ENCODE data around the gene FKBP4. TPM values are rescaled to one million over a fixed set of nuclear protein-coding genes. Genes with fewer than 3 reads are reported as not detected.

Gene FKBP4
- total RNA-seq, 1 experiment from 2014 or later = 162 TPM

- H3K9ac ChIP-seq (ENCODE audit: low read length) = no peak overlapping the region
- no peaks in the 10 kb centered on the region for H4K20me1 ChIP-seq (ENCODE audit: low read length)
- H3K4me1 ChIP-seq (ENCODE audit: insufficient read depth, low read length) = no peaks in the 10 kb centered on the region
- no peaks in the 10 kb centered on the region for H3F3A ChIP-seq (ENCODE audit: low read length, unreplicated experiment)
- H3K27ac ChIP-seq (ENCODE audit: low read length) = no peak overlapping the region
- peaks cover 18% of the 10 kb centered on the region for H3K27me3 ChIP-seq (ENCODE audit: low read length)
- no peaks in the 10 kb centered on the region for H3K79me2 ChIP-seq (ENCODE audit: low read length)
- ATAC-seq = no peak
- no peaks in the 10 kb centered on the region for H3K9me2 ChIP-seq (replicated peaks; ENCODE audit: low read length)
- H3K36me3 ChIP-seq (ENCODE audit: low read depth, low read length) = no peaks in the 10 kb centered on the region
- H3K9me3 ChIP-seq (ENCODE audit: low read length) = no peaks in the 10 kb centered on the region
- BruUV-seq (replicated peaks) = no TSS peak
- TF ChIP-seq EZH2 (IDR thresholded peaks at IDR 0.05; ENCODE audit: low read length, unreplicated experiment) (no peak), EZH2phosphoT487 (IDR thresholded peaks at IDR 0.05; ENCODE audit: borderline replicate concordance, low read length) (no peak), CTCF (conservative IDR thresholded peaks at IDR 0.05; ENCODE audit: low read depth, low read length) (no peak)
- no peak for DNase-seq
- ChIA-PET POLR2A (ENCODE audit: unreplicated experiment) (no interaction called here), CTCF (no interaction called here)
- no peak overlapping the region for H3K4me3 ChIP-seq (ENCODE audit: low read length)
- H2AFZ ChIP-seq (ENCODE audit: low read length) = no peak overlapping the region
- H3K4me2 ChIP-seq (ENCODE audit: low read length) = no peak overlapping the region
- intact Hi-C loops (cut with micrococcal nuclease) = no loop called here
Observed at GRCh38 chr12:2772370-2772769, 22.4 kb upstream of the FKBP4 start.

- Histone ChIP-seq H4K20me1 (ENCODE audit: low read length) (no peaks in the 10 kb centered on the region), H3K79me2 (ENCODE audit: low read length) (no peaks in the 10 kb centered on the region), H3K9me3 (ENCODE audit: low read length) (no peaks in the 10 kb centered on the region), H3K4me3 (ENCODE audit: low read length) (no peak overlapping the region), H3F3A (ENCODE audit: low read length, unreplicated experiment) (no peaks in the 10 kb centered on the region), H3K36me3 (ENCODE audit: low read depth, low read length) (no peaks in the 10 kb centered on the region), H3K4me1 (ENCODE audit: insufficient read depth, low read length) (no peaks in the 10 kb centered on the region), H3K4me2 (ENCODE audit: low read length) (no peak overlapping the region), H3K27ac (ENCODE audit: low read length) (no peak overlapping the region), H3K27me3 (ENCODE audit: low read length) (peaks cover 25% of the 10 kb centered on the region), H3K9me2 (replicated peaks; ENCODE audit: low read length) (no peaks in the 10 kb centered on the region), H3K9ac (ENCODE audit: low read length) (no peak overlapping the region), H2AFZ (ENCODE audit: low read length) (no peak overlapping the region)
- DNase-seq (no peak), ATAC-seq (no peak)
- ChIA-PET CTCF (no interaction called here), POLR2A (ENCODE audit: unreplicated experiment) (no interaction called here)
- no TSS peak for BruUV-seq (replicated peaks)
- no peak for TF ChIP-seq CTCF (conservative IDR thresholded peaks at IDR 0.05; ENCODE audit: low read depth, low read length)
- TF ChIP-seq EZH2 (IDR thresholded peaks at IDR 0.05; ENCODE audit: low read length, unreplicated experiment) = no peak
- no peak for TF ChIP-seq EZH2phosphoT487 (IDR thresholded peaks at IDR 0.05; ENCODE audit: borderline replicate concordance, low read length)
- intact Hi-C loops (cut with micrococcal nuclease) = no loop called here
Observed at GRCh38 chr12:2773199-2773875, 21.4 kb upstream of the FKBP4 start.

GRCh38 chr12:2775431-2775830 is 19.3 kb upstream of the FKBP4 start:
- H3K4me1 ChIP-seq (ENCODE audit: insufficient read depth, low read length) = no peaks in the 10 kb centered on the region
- H3K36me3 ChIP-seq (ENCODE audit: low read depth, low read length) = no peaks in the 10 kb centered on the region
- intact Hi-C loops (cut with micrococcal nuclease) = no loop called here
- H3K4me2 ChIP-seq (ENCODE audit: low read length) = no peak overlapping the region
- no peaks in the 10 kb centered on the region for H3K79me2 ChIP-seq (ENCODE audit: low read length)
- no peaks in the 10 kb centered on the region for H3K9me3 ChIP-seq (ENCODE audit: low read length)
- peaks cover 31% of the 10 kb centered on the region for H3K27me3 ChIP-seq (ENCODE audit: low read length)
- no peak overlapping the region for H3K4me3 ChIP-seq (ENCODE audit: low read length)
- CTCF ChIA-PET = no interaction called here
- no peaks in the 10 kb centered on the region for H3K9me2 ChIP-seq (replicated peaks; ENCODE audit: low read length)
- no TSS peak for BruUV-seq (replicated peaks)
- no peaks in the 10 kb centered on the region for H3F3A ChIP-seq (ENCODE audit: low read length, unreplicated experiment)
- no peak for ATAC-seq
- H4K20me1 ChIP-seq (ENCODE audit: low read length) = no peaks in the 10 kb centered on the region
- no peak overlapping the region for H3K27ac ChIP-seq (ENCODE audit: low read length)
- no peak for DNase-seq
- POLR2A ChIA-PET (ENCODE audit: unreplicated experiment) = no interaction called here
- no peak overlapping the region for H3K9ac ChIP-seq (ENCODE audit: low read length)
- no peak overlapping the region for H2AFZ ChIP-seq (ENCODE audit: low read length)
- TF ChIP-seq EZH2 (IDR thresholded peaks at IDR 0.05; ENCODE audit: low read length, unreplicated experiment) (no peak), CTCF (conservative IDR thresholded peaks at IDR 0.05; ENCODE audit: low read depth, low read length) (no peak), EZH2phosphoT487 (IDR thresholded peaks at IDR 0.05; ENCODE audit: borderline replicate concordance, low read length) (no peak)
